Cardiac fibroblast (primary cell): ENCODE data around the gene PPP2R5D.

ENCODE experiments used
- DNase-seq, 2 donors: peaks; one replicate each; pipeline versions ENCODE4 v3.0.0 to v3.0.0-alpha.2; 2010; ENCODE audit warnings: low read depth in 2 of 2
- H3K4me3 ChIP-seq, 2 donors: replicated peaks in 1 of 2; 1 replicate in 1 of 2; 2 replicates in 1 of 2; pipeline ENCODE4 v1.5.1; 2011; ENCODE audit warnings: low read depth in 2 of 2, low read length in 2 of 2, mild to moderate bottlenecking in 2 of 2, moderate library complexity in 1 of 2
- CTCF ChIP-seq: IDR thresholded peaks from one replicate; pipeline ENCODE4 v1.5.1; 2011; ENCODE audit warnings: low read depth, mild to moderate bottlenecking, low read length, inconsistent platforms

PPP2R5D gene

GRCh38 chr6:42969934-42970333, 14.4 kb upstream of the PPP2R5D start:
- TF ChIP-seq CTCF: no peak
- DNase-seq: no peak
- no peak overlapping the region for H3K4me3 ChIP-seq

DNA sequence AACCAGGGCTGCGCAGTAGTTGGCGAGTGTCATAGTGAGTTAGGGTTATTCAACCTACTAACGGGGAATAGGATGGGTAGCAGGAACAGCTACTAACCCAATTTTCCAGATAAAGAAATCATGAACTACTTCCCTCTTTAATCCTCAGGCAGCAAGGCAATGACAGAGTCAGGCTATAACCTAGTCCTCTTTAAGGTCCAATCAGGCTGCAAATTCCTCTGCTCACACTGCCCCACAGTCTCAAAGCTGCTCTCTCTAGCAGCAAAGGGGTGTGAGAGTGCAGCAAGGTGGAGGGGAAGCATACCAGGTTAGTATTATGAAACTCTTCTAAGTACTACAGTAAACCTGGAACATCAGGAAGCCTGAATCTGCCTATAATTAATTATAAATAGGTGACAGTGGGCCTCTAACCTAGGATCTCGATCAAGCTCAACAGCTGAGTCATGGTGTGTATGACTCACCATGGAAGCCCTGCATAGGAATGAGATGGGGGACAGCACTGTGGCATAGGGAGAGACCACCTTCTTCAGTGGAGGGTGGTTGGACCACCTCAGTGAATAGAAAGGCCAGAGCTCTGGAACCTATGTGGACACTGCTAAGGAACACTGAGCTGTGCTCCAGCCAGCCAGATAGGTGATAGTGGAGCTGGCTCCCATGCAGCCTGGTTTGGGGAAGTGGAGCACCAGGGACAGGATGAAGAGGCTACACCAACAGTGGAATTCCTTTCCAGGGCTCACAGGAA, 13.3 kb upstream of the PPP2R5D start:
- H3K4me3 ChIP-seq: no peak overlapping the region
- TF ChIP-seq CTCF: no peak
- peak in 1 of 2 donors; percentile 29 for DNase-seq

GRCh38 chr6:42971746-42972327, 12.5 kb upstream of the PPP2R5D start:
- no peak for DNase-seq
- TF ChIP-seq CTCF: no peak
- H3K4me3 ChIP-seq: no peak overlapping the region

DNA sequence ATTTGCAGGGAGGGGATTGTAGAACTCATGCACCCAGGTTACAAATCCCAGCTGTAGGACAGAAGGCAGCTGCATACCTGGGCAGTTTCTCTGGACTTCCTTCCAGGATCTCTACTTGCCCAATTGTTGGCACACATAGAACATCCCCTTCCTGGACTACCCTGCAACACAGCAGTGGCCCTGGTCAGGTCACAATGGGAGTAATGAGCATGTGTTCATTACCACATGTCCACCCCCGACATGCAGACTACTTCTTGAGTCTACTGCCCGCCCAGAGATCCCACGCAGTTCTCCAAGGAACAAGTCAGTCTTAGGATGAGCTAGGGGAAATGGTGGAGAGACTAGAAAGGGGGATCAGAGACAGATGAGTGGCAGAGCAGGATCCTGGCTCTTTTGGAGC, 10.4 kb upstream of the PPP2R5D start:
- H3K4me3 ChIP-seq: no peak overlapping the region
- no peak for DNase-seq
- no peak for TF ChIP-seq CTCF

DNA sequence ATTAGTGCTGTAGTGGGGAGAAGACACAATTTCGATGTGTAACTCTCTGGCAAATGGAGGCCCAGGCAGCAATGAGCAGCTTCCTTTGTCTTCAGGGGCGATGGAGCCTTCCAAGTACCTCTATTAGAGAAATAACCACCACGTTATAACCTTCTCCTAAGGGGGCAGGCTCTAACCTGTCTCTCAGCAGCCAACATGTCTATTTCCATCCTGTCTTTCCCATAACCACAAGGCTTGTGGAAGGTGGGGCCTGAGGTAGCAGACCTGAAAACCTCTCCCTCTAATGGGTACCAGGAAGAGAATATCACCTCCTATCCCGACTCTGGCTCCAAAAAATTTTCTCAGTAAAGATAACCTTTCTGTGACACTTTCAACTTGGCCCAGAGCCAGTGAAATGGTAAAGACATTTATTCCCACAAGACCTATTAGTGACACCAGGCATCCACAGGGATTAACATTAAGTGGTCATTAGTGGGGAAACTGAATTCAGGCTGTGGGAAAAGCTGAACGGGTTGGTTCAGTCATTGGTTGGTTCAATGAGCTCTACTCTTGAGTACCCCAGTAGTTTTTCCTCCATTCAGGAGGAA, 9.4 kb upstream of the PPP2R5D start:
- no peak for DNase-seq
- TF ChIP-seq CTCF: no peak

DNA sequence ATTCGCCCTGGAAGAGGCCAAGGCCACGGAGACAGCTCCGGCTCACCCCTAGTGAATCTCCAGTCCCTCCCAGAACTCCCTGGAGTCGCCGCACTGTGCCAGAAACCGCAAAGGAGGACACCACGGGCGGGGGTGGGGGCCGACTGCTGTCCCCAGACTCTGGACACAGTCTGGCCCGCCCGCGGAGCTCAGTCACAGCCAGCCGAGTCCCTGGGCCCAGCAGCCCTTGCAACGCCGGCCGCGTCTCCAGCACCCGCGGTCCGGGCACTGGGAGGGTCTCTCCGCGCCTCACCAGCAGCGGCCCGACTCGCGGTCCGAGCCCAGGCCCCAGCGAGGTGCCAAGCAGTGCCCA, 5.9 kb upstream of the PPP2R5D start:
- DNase-seq: peak in 1 of 2 donors; percentile 45
- TF ChIP-seq CTCF: no peak
- peak overlapping the region; percentile 70 to 71 for H3K4me3 ChIP-seq

More for the DNA sequence above, 9.4 kb upstream of the PPP2R5D start:
- H3K4me3 ChIP-seq: no peak overlapping the region
